ENCODE results near the gene NDUFB2. TPM values are rescaled to one million over a fixed set of nuclear protein-coding genes. Genes with fewer than 3 reads are reported as not detected.
"Not testable (repeated sequence)": the region's sequence is repeated elsewhere in the genome, so short reads cannot be mapped to it uniquely, and the experiment has no call there.

Gene NDUFB2
- polyA plus RNA-seq, 1 donor, result 209 TPM

DNA sequence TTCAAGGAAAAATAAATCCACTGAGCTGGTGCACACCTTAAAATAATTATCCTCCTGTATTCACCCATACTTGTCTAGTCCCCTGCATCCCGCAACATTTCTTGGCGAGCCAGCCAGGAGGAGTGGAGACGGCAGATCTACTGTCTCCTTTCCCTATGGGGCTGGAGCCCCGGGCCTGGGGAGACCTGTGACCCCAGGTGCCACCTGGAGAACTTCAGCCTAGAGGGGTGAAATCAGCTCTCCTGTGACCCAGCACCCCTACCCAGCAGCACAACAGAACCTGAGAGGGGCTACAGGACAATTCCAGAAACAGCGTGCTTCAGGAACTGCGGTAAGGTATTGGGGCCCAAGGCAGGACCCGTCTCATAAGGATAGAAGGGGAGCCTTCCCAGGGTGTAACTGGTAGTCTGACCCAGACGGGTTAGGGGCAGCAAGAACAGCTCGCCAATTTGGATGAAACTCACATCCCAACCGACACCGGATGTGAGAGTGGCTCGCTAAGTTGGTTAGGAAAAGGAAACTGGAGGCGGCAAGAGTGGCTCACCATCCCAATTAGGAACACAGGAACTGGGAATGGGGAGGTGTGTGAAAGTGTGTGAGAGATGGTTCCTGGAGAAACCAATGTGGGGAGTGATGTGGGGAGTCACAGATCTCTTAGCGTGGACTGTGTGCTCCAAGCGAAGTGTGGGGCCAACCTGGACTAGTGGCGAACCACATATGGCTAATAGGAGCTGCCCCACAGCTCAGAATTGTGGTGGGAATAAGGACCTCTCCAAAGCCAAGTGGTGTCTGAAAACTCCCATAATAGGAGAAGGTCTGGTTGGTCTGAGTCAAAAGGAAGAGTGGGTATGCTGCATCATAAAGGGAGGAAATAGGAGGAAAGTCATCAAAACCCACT lies 40.7 kb upstream of the NDUFB2 start:
- Histone ChIP-seq H3K4me1 (ENCODE audit: control insufficient read depth, insufficient read depth, low read length) (peaks cover 3% of the 10 kb centered on the region), H3K27ac (ENCODE audit: low read length) (no peak overlapping the region), H3K9me3 (ENCODE audit: control insufficient read depth, low read depth, low read length) (no peaks in the 10 kb centered on the region), H3K27me3 (ENCODE audit: control insufficient read depth, insufficient read depth, low read length) (no peaks in the 10 kb centered on the region), H3K4me3 (ENCODE audit: low read length) (no peak overlapping the region), H3K36me3 (ENCODE audit: control insufficient read depth, insufficient read depth, low read length) (no peaks in the 10 kb centered on the region)
- no peak for DNase-seq
- 100% methylated on average over 3 of the region's 16 CpGs for WGBS (ENCODE audit: insufficient coverage, low lambda C conversion rate)

DNA sequence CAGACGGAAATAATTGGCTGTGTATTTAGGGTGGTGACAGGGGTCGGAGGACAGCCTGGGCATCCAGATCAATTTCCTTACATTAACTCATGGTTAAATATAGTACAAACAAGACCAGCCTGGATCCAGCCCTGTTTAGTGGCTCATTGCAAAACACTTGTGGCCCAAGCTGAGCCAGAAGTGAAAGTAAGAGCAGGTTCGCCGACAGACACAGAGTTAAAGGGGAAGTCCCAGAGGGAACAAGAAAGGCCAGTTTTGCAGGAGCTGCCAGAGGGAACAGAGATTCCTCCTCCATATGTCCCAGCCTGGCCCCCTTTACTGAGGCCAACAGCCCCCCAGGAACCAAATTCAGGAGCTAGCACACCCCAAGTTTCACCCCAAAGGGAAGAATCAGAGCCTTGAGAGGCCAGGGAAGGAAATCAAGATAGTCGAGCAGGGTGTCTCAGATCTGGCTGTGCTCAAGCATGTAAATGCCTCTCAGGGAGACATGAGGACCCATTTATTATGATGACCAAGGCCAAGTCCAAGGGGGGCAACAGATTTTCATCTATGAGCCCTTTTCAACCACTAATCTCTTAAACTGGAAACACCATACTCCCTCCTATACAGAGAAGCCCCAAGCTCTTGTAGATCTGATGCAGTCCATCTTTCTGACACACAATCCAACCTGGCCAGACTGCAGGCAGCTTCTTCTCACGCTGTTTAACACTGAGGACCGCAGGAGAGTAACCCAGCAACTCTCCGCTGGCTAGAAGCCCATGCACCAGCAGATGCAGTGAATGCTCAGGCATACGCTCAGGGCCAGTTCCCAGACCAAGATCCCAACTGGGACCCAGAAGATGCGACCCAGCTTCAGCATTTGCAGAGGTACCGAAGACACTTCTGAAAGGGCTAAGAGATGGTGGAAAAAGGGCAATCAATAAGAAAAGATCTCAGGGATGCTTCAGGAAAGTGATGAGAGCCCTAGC lies 39.7 kb upstream of the NDUFB2 start:
- no peak overlapping the region for H3K27ac ChIP-seq (ENCODE audit: low read length)
- peaks cover 2% of the 10 kb centered on the region for H3K27me3 ChIP-seq (ENCODE audit: control insufficient read depth, insufficient read depth, low read length)
- H3K4me3 ChIP-seq (ENCODE audit: low read length), result no peak overlapping the region
- no peaks in the 10 kb centered on the region for H3K9me3 ChIP-seq (ENCODE audit: control insufficient read depth, low read depth, low read length)
- H3K36me3 ChIP-seq (ENCODE audit: control insufficient read depth, insufficient read depth, low read length), result no peaks in the 10 kb centered on the region
- no CpG with 5 or more reads among the region's 11 CpGs for WGBS (ENCODE audit: insufficient coverage, low lambda C conversion rate)
- DNase-seq, result peak; percentile 71 to 83
- H3K4me1 ChIP-seq (ENCODE audit: control insufficient read depth, insufficient read depth, low read length), result peaks cover 3% of the 10 kb centered on the region

DNA sequence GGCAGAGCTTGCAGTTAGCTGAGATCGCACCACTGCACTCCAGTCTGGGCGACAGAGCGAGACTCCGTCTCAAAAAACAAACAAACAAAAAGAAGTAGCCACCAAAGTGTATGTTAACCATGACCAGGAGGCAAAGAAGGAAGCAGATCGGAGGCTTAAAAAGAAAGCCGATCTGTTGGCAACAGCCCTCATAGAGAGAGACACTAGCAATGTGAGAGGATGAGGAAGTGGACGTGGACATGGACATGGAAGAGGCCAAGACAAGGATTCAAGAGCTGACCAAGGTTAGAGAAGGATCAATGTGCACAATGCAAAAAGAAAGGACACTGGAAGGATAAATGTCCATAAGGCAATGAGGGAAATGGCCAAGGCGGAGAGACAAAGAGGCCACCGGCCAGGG lies 38.6 kb upstream of the NDUFB2 start:
- no peak for DNase-seq
- Histone ChIP-seq H3K4me3 (ENCODE audit: low read length) (no peak overlapping the region), H3K27me3 (ENCODE audit: control insufficient read depth, insufficient read depth, low read length) (peaks cover 2% of the 10 kb centered on the region), H3K36me3 (ENCODE audit: control insufficient read depth, insufficient read depth, low read length) (no peaks in the 10 kb centered on the region), H3K4me1 (ENCODE audit: control insufficient read depth, insufficient read depth, low read length) (peaks cover 3% of the 10 kb centered on the region), H3K9me3 (ENCODE audit: control insufficient read depth, low read depth, low read length) (no peaks in the 10 kb centered on the region), H3K27ac (ENCODE audit: low read length) (no peak overlapping the region)
- 60% methylated on average over 2 of the region's 9 CpGs for WGBS (ENCODE audit: insufficient coverage, low lambda C conversion rate)

DNA sequence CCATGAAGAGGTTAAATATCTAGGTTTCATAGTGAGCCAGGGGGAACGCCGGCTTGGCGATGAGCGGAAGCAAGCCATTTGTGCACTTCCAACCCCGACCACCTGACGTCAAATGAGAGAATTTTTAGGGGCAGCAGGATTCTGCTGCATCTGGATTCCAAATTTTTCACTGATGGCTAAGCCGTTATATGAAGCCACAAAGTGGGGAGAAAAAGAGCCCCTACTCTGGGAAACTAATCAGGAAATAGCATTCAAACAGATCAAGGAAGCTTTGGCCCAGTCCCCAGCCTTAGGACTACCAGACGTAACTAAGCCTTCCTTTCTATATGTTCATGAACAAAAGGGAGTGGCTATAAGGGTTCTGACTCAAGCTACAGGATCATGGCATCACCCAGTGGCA lies 36.7 kb upstream of the NDUFB2 start:
- DNase-seq, result no peak
- Histone ChIP-seq H3K4me3 (ENCODE audit: low read length) (no peak overlapping the region), H3K4me1 (ENCODE audit: control insufficient read depth, insufficient read depth, low read length) (peaks cover 3% of the 10 kb centered on the region), H3K9me3 (ENCODE audit: control insufficient read depth, low read depth, low read length) (no peaks in the 10 kb centered on the region), H3K27me3 (ENCODE audit: control insufficient read depth, insufficient read depth, low read length) (peaks cover 2% of the 10 kb centered on the region), H3K27ac (ENCODE audit: low read length) (no peak overlapping the region), H3K36me3 (ENCODE audit: control insufficient read depth, insufficient read depth, low read length) (no peaks in the 10 kb centered on the region)
- WGBS (ENCODE audit: insufficient coverage, low lambda C conversion rate), result 92% methylated on average over 2 of the region's 8 CpGs

DNA sequence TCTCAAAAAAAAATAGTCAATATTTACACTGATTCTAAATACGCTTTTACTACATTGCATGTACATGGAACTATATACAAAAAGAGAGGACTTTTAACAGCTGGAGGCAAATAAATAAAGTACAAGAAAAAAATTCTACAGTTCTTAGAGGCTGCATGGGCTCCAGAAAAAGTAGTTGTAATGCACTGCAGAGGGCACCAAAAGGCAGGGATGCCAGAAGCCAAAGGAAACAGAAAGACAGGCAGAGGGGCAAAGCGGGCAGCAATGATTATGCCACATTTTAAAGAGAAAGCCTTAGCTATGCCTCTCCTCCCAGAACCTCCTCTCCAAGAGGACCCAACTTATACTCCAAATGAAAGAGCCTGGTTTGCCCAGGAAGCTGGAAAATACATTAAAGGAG lies 35.4 kb upstream of the NDUFB2 start:
- no peak overlapping the region for H3K4me3 ChIP-seq (ENCODE audit: low read length)
- H3K27ac ChIP-seq (ENCODE audit: low read length), result no peak overlapping the region
- no peaks in the 10 kb centered on the region for H3K9me3 ChIP-seq (ENCODE audit: control insufficient read depth, low read depth, low read length)
- no peaks in the 10 kb centered on the region for H3K36me3 ChIP-seq (ENCODE audit: control insufficient read depth, insufficient read depth, low read length)
- peaks cover 2% of the 10 kb centered on the region for H3K27me3 ChIP-seq (ENCODE audit: control insufficient read depth, insufficient read depth, low read length)
- no peak for DNase-seq
- no CpG with 5 or more reads among the region's 2 CpGs for WGBS (ENCODE audit: insufficient coverage, low lambda C conversion rate)
- peaks cover 3% of the 10 kb centered on the region for H3K4me1 ChIP-seq (ENCODE audit: control insufficient read depth, insufficient read depth, low read length)

DNA sequence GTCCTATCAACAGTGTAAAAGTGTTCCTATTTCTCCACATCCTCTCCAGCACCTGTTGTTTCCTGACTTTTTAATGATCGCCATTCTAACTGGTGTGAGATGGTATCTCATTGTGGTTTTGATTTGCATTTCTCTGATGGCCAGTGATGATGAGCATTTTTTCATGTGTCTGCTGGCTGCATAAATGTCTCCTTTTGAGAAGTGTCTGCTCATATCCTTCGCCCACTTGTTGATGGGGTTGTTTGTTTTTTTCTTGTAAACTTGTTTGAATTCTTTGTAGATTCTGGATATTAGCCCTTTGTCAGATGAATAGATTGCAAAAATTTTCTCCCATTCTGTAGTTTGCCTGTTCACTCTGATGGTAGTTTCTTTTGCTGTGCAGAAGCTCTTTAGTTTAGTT lies 33.6 kb upstream of the NDUFB2 start:
- H3K9me3 ChIP-seq (ENCODE audit: control insufficient read depth, low read depth, low read length); H3K27me3 ChIP-seq (ENCODE audit: control insufficient read depth, insufficient read depth, low read length); H3K4me1 ChIP-seq (ENCODE audit: control insufficient read depth, insufficient read depth, low read length); H3K4me3 ChIP-seq (ENCODE audit: low read length); H3K27ac ChIP-seq (ENCODE audit: low read length); DNase-seq; H3K36me3 ChIP-seq (ENCODE audit: control insufficient read depth, insufficient read depth, low read length): not testable (repeated sequence)
- no CpG with 5 or more reads among the region's 2 CpGs for WGBS (ENCODE audit: insufficient coverage, low lambda C conversion rate)

DNA sequence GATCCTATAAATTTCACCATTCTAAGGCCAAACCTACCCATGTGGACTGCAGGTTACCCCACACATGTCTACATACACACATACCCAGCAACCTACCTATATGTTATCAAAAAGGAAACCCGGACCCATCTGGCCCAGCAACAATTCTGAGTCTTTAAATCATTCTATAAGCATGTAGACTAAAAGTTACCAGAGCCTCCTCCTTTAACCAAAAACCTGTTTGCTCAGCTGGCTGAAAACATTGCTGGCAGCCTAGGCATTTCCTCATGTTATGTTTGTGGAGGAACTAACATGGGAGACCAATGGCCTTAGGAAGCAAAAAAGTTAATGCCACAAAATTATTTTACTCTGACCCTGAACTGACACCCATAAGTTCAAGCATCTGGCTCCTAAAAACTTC lies 29.0 kb upstream of the NDUFB2 start:
- no CpG with 5 or more reads among the region's 1 CpG for WGBS (ENCODE audit: insufficient coverage, low lambda C conversion rate)
- no peaks in the 10 kb centered on the region for H3K27me3 ChIP-seq (ENCODE audit: control insufficient read depth, insufficient read depth, low read length)
- no peaks in the 10 kb centered on the region for H3K9me3 ChIP-seq (ENCODE audit: control insufficient read depth, low read depth, low read length)
- H3K4me1 ChIP-seq (ENCODE audit: control insufficient read depth, insufficient read depth, low read length), result peaks cover 5% of the 10 kb centered on the region
- no peak for DNase-seq
- no peak overlapping the region for H3K27ac ChIP-seq (ENCODE audit: low read length)
- H3K4me3 ChIP-seq (ENCODE audit: low read length), result no peak overlapping the region
- H3K36me3 ChIP-seq (ENCODE audit: control insufficient read depth, insufficient read depth, low read length), result no peaks in the 10 kb centered on the region

DNA sequence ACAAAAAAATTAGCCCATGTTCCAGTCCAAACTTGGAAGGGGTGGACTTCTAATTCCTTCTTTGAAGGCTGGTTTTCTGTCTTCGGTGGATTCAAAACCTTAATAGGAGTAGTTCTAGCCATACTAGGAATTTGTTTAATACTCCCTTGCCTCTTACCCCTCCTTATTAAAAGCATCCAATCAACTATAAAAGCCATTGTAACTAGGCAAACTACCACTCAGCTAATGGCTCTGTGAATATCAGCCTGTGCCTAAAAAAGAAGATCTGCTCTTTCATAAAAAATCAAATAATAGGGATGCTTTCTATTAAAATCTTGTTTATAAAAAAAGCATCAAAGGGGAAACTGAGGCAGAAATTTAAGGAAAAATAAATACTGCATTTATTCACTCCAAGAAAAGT lies 27.9 kb upstream of the NDUFB2 start:
- Histone ChIP-seq H3K36me3 (ENCODE audit: control insufficient read depth, insufficient read depth, low read length) (no peaks in the 10 kb centered on the region), H3K4me3 (ENCODE audit: low read length) (no peak overlapping the region), H3K9me3 (ENCODE audit: control insufficient read depth, low read depth, low read length) (no peaks in the 10 kb centered on the region), H3K4me1 (ENCODE audit: control insufficient read depth, insufficient read depth, low read length) (peaks cover 7% of the 10 kb centered on the region), H3K27ac (ENCODE audit: low read length) (no peak overlapping the region), H3K27me3 (ENCODE audit: control insufficient read depth, insufficient read depth, low read length) (no peaks in the 10 kb centered on the region)
- DNase-seq, result no peak
- WGBS (ENCODE audit: insufficient coverage, low lambda C conversion rate), result no CpG with 5 or more reads among the region's 1 CpG

DNA sequence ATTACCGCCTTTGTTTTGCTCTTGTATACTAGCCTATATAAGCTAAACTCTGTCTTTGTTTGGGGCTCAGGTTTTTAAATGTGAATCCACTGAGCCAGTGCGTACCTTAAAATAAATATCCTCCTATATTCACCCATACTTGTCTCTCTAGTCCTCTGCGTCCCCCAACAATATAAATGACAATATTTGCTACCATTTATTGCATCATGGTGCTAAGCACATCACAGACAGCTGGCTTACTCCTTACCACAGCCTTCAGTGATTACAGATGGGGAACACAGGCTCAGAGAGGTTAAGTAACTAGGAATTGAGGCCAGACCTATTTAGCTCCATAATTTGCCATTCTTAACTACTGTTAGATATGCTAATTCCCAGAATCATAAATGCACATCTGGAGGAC lies 27.2 kb upstream of the NDUFB2 start:
- peaks cover 11% of the 10 kb centered on the region for H3K4me1 ChIP-seq (ENCODE audit: control insufficient read depth, insufficient read depth, low read length)
- no peaks in the 10 kb centered on the region for H3K9me3 ChIP-seq (ENCODE audit: control insufficient read depth, low read depth, low read length)
- no CpG with 5 or more reads among the region's 3 CpGs for WGBS (ENCODE audit: insufficient coverage, low lambda C conversion rate)
- no peak for DNase-seq
- H3K27ac ChIP-seq (ENCODE audit: low read length), result no peak overlapping the region
- no peaks in the 10 kb centered on the region for H3K36me3 ChIP-seq (ENCODE audit: control insufficient read depth, insufficient read depth, low read length)
- no peaks in the 10 kb centered on the region for H3K27me3 ChIP-seq (ENCODE audit: control insufficient read depth, insufficient read depth, low read length)
- H3K4me3 ChIP-seq (ENCODE audit: low read length), result no peak overlapping the region

DNA sequence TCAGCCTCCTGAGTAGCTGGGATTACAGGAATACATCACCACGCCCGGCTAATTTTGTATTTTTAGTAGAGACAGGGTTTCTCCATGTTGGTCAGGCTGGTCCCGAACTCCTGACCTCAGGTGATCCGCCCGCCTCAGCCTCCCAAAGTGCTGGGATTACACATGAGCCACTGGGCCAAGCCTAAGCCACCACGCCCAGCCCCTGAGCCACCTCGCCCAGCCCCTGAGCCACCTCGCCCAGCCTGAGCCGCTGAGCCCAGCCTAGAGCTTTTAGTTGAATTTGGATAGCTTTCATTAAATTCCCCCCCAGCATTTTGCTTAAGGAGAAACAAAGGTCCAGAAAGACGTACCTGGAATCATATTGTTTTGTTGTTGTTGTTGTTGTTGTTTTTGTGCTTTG lies 26.6 kb upstream of the NDUFB2 start:
- H3K4me3 ChIP-seq (ENCODE audit: low read length); H3K36me3 ChIP-seq (ENCODE audit: control insufficient read depth, insufficient read depth, low read length); H3K9me3 ChIP-seq (ENCODE audit: control insufficient read depth, low read depth, low read length); H3K27ac ChIP-seq (ENCODE audit: low read length); H3K27me3 ChIP-seq (ENCODE audit: control insufficient read depth, insufficient read depth, low read length); DNase-seq: not testable (repeated sequence)
- peaks cover 11% of the 10 kb centered on the region for H3K4me1 ChIP-seq (ENCODE audit: control insufficient read depth, insufficient read depth, low read length)
- 100% methylated on average over 1 of the region's 10 CpGs for WGBS (ENCODE audit: insufficient coverage, low lambda C conversion rate)

All from large intestine (tissue), 3 donors.